Transverse colon (tissue), 4 donors: ENCODE results near the gene ZNF326. TPM values are rescaled to one million over a fixed set of nuclear protein-coding genes. Genes with fewer than 3 reads are reported as not detected.

Source experiments
- DNase-seq: peaks from one replicate; pipeline ENCODE4 v3.0.0-alpha.2; 2019
- H3K27ac ChIP-seq, 4 donors: fragments of 200-600 bp; sonication (generic); 2 replicates each; pipeline ENCODE4 v1.5.1; 2016 to 2018; ENCODE audit warnings: inconsistent platforms in 4 of 4
- H3K27me3 ChIP-seq: fragments of 200-600 bp; sonication (generic); 2 replicates; pipeline ENCODE4 v1.5.1; 2017; ENCODE audit warnings: inconsistent platforms
- H3K36me3 ChIP-seq, 4 donors: fragments of 200-600 bp; sonication (generic); 2 replicates each; pipeline ENCODE4 v1.5.1; 2017 to 2019; ENCODE audit warnings: inconsistent platforms in 4 of 4
- H3K4me1 ChIP-seq, 4 donors: fragments of 200-600 bp; sonication (generic); 2 replicates each; pipeline ENCODE4 v1.5.1; 2017 to 2020; ENCODE audit warnings: inconsistent platforms in 4 of 4
- H3K4me3 ChIP-seq, 4 donors: fragments of 200-600 bp; sonication (generic); 1 replicate in 1 of 4; 2 replicates in 3 of 4; pipeline versions ENCODE4 v1.5.1 to v1.6.1; 2017 to 2019; ENCODE audit warnings: inconsistent platforms in 4 of 4
- H3K9me3 ChIP-seq, 2 donors: fragments of 200-600 bp; sonication (generic); 2 replicates each; pipeline ENCODE4 v1.5.1; 2017 to 2019; ENCODE audit warnings: inconsistent platforms in 2 of 2
- EP300 ChIP-seq: sonication (generic); formaldehyde crosslinking; IDR thresholded peaks from one replicate; pipeline ENCODE4 v1.6.1; 2017; ENCODE audit warnings: antibody characterized with exemption, low read depth
- POLR2A ChIP-seq: fragments of 450-650 bp; IDR thresholded peaks from one replicate; pipeline ENCODE4 v1.6.1; 2016; ENCODE audit warnings: antibody characterized with exemption, mild to moderate bottlenecking, moderate library complexity
- POLR2AphosphoS5 ChIP-seq, 3 donors: sonication (generic); formaldehyde crosslinking; IDR thresholded peaks; one replicate each; pipeline ENCODE4 v1.6.1; 2016; ENCODE audit warnings: antibody characterized with exemption in 3 of 3
- WGBS, 2 donors: methylation state at CpG; one replicate each; pipeline ENCODE4 v1.1.5; 2018; ENCODE audit warnings: low coverage in 1 of 2; 5-methylcytosine and 5-hydroxymethylcytosine counted together
- in situ Hi-C, 4 donors: fragments of 200-750 bp; cut with MboI; loops; one replicate each; pipeline versions ENCODE4 v1.15.0 to v1.15.1; 2017; ENCODE audit warnings: low sequenced_read_pairs in 3 of 4, low pct_ligation_motif_present in 1 of 4, low pct_unique_long_range_greater_than_20kb in 1 of 4
- intact Hi-C: fragments of 100-400 bp; cut with DNase I; formaldehyde crosslinking; loops from one replicate; pipeline ENCODE4 v1.15.1; 2023; ENCODE audit warnings: low total_unique reads
- total RNA-seq, 4 donors: library from RNA; depleted of rRNA; stranded (reverse); fragments of >200 nt; gene quantifications; one replicate each; pipeline ENCODE4 v1.1.0, GENCODE V29; 2016
- TF ChIP-seq, protein P1 (sequence below), 5 experiments: fragments of 200-600 bp in 3 of 5; fragments of 450-650 bp in 2 of 5; sonication (generic) in 3 of 5; IDR thresholded peaks; 1 replicate in 2 of 5; 2 replicates in 3 of 5; pipeline ENCODE4 v1.5.1; 2016 to 2017; ENCODE audit warnings: antibody characterized with exemption in 5 of 5, inconsistent platforms in 3 of 5, mild to moderate bottlenecking in 2 of 5, moderate library complexity in 1 of 5

Gene ZNF326
- total RNA-seq, 4 donors from 2014 or later = 32.4 to 59.1 (median 39.9) TPM

DNA sequence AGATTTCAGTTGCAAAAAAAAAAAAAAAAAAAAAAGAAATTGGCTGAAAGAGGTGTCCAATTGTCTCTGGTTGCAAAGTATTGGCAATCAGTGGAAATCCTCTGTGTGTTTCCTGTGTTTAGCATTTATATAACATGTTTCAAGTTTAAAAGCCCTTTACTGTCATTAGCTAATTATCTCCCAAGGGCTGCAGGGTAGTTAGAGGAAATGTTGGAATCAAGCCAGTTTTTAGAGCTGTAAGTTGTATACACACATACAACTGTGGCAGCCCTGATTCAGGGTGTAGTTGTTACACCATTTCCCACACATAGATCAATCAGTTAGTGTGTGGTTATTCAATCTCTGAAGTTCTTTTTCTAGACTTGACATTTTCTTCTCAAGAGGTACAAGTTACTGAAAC, 8.9 kb upstream of the ZNF326 start:
- in situ Hi-C loops (loop anchor here (5.0 to 25.0 kb wide), 5 partner anchors 179 to 499 kb away; partner anchors contain the start of genes LRRC8B (in 1 of the 4) and LRRC8C (in 1 of the 4)), intact Hi-C loops (loop anchor here (2.0 kb wide), 1 partner anchor 181 kb away; no protein-coding TSS in a partner anchor)
- no peaks in the 10 kb centered on the region for H3K36me3 ChIP-seq
- no peaks in the 10 kb centered on the region for H3K27me3 ChIP-seq
- no peak for DNase-seq
- TF ChIP-seq POLR2AphosphoS5 (IDR thresholded peaks at IDR 0.05) (no peak), EP300 (no peak), POLR2A (no peak)
- TF ChIP-seq, protein P1, sequence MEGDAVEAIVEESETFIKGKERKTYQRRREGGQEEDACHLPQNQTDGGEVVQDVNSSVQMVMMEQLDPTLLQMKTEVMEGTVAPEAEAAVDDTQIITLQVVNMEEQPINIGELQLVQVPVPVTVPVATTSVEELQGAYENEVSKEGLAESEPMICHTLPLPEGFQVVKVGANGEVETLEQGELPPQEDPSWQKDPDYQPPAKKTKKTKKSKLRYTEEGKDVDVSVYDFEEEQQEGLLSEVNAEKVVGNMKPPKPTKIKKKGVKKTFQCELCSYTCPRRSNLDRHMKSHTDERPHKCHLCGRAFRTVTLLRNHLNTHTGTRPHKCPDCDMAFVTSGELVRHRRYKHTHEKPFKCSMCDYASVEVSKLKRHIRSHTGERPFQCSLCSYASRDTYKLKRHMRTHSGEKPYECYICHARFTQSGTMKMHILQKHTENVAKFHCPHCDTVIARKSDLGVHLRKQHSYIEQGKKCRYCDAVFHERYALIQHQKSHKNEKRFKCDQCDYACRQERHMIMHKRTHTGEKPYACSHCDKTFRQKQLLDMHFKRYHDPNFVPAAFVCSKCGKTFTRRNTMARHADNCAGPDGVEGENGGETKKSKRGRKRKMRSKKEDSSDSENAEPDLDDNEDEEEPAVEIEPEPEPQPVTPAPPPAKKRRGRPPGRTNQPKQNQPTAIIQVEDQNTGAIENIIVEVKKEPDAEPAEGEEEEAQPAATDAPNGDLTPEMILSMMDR (IDR thresholded peaks at IDR 0.05) = no peak
- no peak overlapping the region for H3K27ac ChIP-seq
- H3K4me1 ChIP-seq = peaks cover 0 to 35% (median 13%) of the 10 kb centered on the region in 4 donors
- H3K4me3 ChIP-seq = no peak overlapping the region
- no peaks in the 10 kb centered on the region for H3K9me3 ChIP-seq

DNA sequence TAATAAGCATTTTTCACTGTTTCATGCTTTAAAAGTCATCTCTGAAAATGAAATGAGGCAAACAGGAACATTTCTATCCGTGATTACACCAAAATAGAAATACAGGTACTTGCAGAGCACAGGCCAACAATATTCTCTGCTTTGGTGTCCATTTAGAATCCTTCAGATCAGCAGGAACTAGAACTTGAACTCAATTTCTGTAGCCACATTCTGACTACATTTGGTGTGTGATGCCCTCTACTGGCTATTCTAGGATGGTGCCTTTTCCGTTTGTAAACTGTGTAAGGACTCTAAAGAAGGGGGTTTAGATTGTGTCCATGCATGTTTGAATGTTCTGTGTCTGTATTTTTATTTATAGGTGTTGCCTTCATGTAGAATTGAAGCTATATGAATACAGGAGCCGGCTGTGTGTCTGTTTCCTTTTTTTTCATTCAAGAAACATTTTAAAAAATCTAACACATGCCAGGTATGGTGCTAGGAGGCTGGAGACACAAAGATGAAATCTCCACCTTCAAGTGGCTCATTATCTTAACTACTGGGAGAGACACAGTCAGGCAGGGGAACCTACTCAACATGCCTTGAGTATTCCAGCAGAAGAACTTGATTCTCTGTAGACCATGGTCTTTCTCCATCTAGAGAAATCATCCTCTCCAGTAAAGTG, 7.6 kb upstream of the ZNF326 start:
- H3K27ac ChIP-seq = no peak overlapping the region
- in situ Hi-C loops = loop anchor here (5.0 to 25.0 kb wide), 5 partner anchors 180 to 500 kb away; partner anchors contain the start of genes LRRC8B (in 1 of the 4) and LRRC8C (in 1 of the 4)
- no peak overlapping the region for H3K4me3 ChIP-seq
- TF ChIP-seq, protein P1 (IDR thresholded peaks at IDR 0.05) = peak; percentile 82 to 88 (median 86)
- no peak for TF ChIP-seq POLR2A
- WGBS, 2 donors = 0 to 1% methylated on average over 3 of the region's 3 CpGs
- H3K9me3 ChIP-seq = no peaks in the 10 kb centered on the region
- DNase-seq = peak; percentile 58
- H3K36me3 ChIP-seq = no peaks in the 10 kb centered on the region
- peaks cover 0 to 45% (median 15%) of the 10 kb centered on the region in 4 donors for H3K4me1 ChIP-seq
- intact Hi-C loops = loop anchor here (2.0 kb wide), 1 partner anchor 182 kb away; no protein-coding TSS in a partner anchor
- no peaks in the 10 kb centered on the region for H3K27me3 ChIP-seq

DNA sequence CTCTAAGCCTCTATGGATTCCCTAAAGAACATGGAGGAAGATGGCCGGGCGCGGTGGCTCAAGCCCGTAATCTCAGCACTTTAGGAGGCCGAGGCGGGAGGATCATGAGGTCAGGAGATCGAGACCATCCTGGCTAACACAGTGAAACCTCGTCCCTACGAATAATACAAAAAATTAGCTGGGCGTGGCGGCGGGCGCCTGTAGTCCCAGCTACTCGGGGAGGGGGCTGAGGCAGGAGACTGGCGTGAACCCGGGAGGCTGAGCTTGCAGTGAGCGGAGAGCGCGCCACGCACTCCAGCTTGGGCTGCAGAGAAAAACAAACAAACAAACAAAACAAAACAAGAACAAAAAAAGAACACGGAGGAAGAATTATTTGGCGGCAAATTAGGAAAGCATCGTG, 5.8 kb upstream of the ZNF326 start:
- peak overlapping the region; percentile 70 to 82 (median 80) for H3K27ac ChIP-seq
- in situ Hi-C loops = loop anchor here (5.0 to 25.0 kb wide), 5 partner anchors 182 to 502 kb away; partner anchors contain the start of genes LRRC8B (in 1 of the 4) and LRRC8C (in 1 of the 4)
- intact Hi-C loops = no loop called here
- H3K9me3 ChIP-seq = no peaks in the 10 kb centered on the region
- H3K27me3 ChIP-seq = no peaks in the 10 kb centered on the region
- WGBS, 2 donors = 85 to 90% methylated on average over 16 to 23 of the region's 23 CpGs
- no peak for DNase-seq
- peaks cover 0 to 51% (median 15%) of the 10 kb centered on the region in 4 donors for H3K4me1 ChIP-seq
- TF ChIP-seq EP300 (no peak), POLR2A (no peak), POLR2AphosphoS5 (IDR thresholded peaks at IDR 0.05) (no peak)
- TF ChIP-seq, protein P1 (IDR thresholded peaks at IDR 0.05) = no peak
- no peak overlapping the region for H3K4me3 ChIP-seq
- no peaks in the 10 kb centered on the region for H3K36me3 ChIP-seq

DNA sequence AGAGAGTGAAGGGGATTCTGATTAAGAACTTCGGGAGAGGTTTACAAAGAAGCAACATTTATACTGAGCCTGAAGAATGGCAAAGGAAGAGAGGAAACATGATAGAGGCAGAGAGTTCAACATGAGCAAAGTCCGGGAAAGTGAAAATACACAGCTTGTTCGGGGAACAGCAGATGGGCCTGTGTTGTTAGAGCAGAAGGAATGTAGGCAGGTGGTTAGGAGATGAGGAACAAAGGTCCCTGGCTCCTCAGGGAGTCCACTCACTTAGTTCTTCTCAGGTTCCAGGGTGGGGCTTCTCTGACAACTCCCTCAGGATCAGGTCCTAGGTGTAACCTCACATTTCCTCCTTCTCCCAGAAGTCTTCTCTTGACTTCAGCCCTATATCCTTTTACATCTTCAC, 5.1 kb upstream of the ZNF326 start:
- Histone ChIP-seq H3K36me3 (no peaks in the 10 kb centered on the region), H3K27me3 (no peaks in the 10 kb centered on the region), H3K4me3 (no peak overlapping the region), H3K4me1 (peaks cover 0 to 54% (median 18%) of the 10 kb centered on the region in 4 donors), H3K9me3 (no peaks in the 10 kb centered on the region), H3K27ac (peak overlapping the region; percentile 70 to 82 (median 80))
- TF ChIP-seq POLR2AphosphoS5 (IDR thresholded peaks at IDR 0.05) = peak in 2 of 3 donors; percentile 68 to 73
- TF ChIP-seq, protein P1 (IDR thresholded peaks at IDR 0.05) = no peak
- intact Hi-C loops = no loop called here
- 55 to 63% methylated on average over 3 of the region's 3 CpGs for WGBS, 2 donors
- DNase-seq = peak; percentile 64
- in situ Hi-C loops = loop anchor here (5.0 to 25.0 kb wide), 5 partner anchors 182 to 502 kb away; partner anchors contain the start of genes LRRC8B (in 1 of the 4) and LRRC8C (in 1 of the 4)
